Liver (tissue), 9 donors: ENCODE results near the gene MED19. TPM values are rescaled to one million over a fixed set of nuclear protein-coding genes. Genes with fewer than 3 reads are reported as not detected.
"Not testable (repeated sequence)": the region's sequence is repeated elsewhere in the genome, so short reads cannot be mapped to it uniquely, and the experiment has no call there.

ENCODE experiments used
- DNase-seq: peaks from one replicate; pipeline ENCODE4 v3.0.0-alpha.2; 2017; ENCODE audit warnings: low spot score
- H3K27ac ChIP-seq, 2 donors: one replicate each; pipeline ENCODE4 v1.7.0; 2013; ENCODE audit warnings: inconsistent platforms in 2 of 2, low read length in 2 of 2, control low read depth in 1 of 2, low read depth in 1 of 2, mild to moderate bottlenecking in 1 of 2
- H3K27me3 ChIP-seq, 4 donors: one replicate each; pipeline versions ENCODE4 v1.6.1 to v1.7.0; 2013; ENCODE audit warnings: low read length in 3 of 4, inconsistent platforms in 1 of 4, mild to moderate bottlenecking in 1 of 4, moderate library complexity in 1 of 4; ENCODE audit not compliant: control insufficient read depth in 4 of 4, insufficient read depth in 4 of 4
- H3K36me3 ChIP-seq, 4 donors: one replicate each; pipeline versions ENCODE4 v1.6.1 to v1.7.0; 2013; ENCODE audit warnings: low read length in 3 of 4, mild to moderate bottlenecking in 3 of 4, low read depth in 1 of 4, moderate library complexity in 1 of 4; ENCODE audit not compliant: control insufficient read depth in 4 of 4, insufficient read depth in 3 of 4
- H3K4me1 ChIP-seq, 4 donors: one replicate each; pipeline versions ENCODE4 v1.6.1 to v1.7.0; 2013; ENCODE audit warnings: low read length in 3 of 4, mild to moderate bottlenecking in 3 of 4, moderate library complexity in 1 of 4; ENCODE audit not compliant: control insufficient read depth in 4 of 4, insufficient read depth in 4 of 4
- H3K4me3 ChIP-seq, 3 donors: one replicate each; pipeline versions ENCODE4 v1.6.1 to v1.7.0; 2013; ENCODE audit warnings: low read length in 3 of 3, control low read depth in 1 of 3, low read depth in 1 of 3, mild to moderate bottlenecking in 1 of 3
- H3K9ac ChIP-seq, 2 donors: one replicate each; pipeline ENCODE4 v1.7.0; 2013; ENCODE audit warnings: low read length in 2 of 2, mild to moderate bottlenecking in 2 of 2, moderate library complexity in 2 of 2, control low read depth in 1 of 2, low read depth in 1 of 2
- H3K9me3 ChIP-seq, 4 donors: one replicate each; pipeline versions ENCODE4 v1.6.1 to v1.7.0; 2013; ENCODE audit warnings: low read length in 3 of 4; ENCODE audit not compliant: control insufficient read depth in 4 of 4
- EGR1 ChIP-seq, 2 donors: IDR thresholded peaks; 2 replicates each; pipeline ENCODE4 v1.6.1; 2016 to 2018; ENCODE audit warnings: antibody characterized with exemption in 2 of 2, low read depth in 2 of 2
- HNF4A ChIP-seq, 2 donors: conservative IDR thresholded peaks; 2 replicates each; pipeline ENCODE4 v1.6.1; 2016; ENCODE audit warnings: antibody characterized with exemption in 2 of 2, mild to moderate bottlenecking in 2 of 2
- JUND ChIP-seq, 2 donors: IDR thresholded peaks; 2 replicates each; pipeline ENCODE4 v1.6.1; 2016; ENCODE audit warnings: antibody characterized with exemption in 2 of 2
- NR2F2 ChIP-seq: IDR thresholded peaks from 2 replicates; pipeline ENCODE4 v1.6.1; 2016; ENCODE audit warnings: antibody characterized with exemption
- RAD21 ChIP-seq, 2 donors: IDR thresholded peaks; 2 replicates each; pipeline ENCODE4 v1.6.1; 2016; ENCODE audit warnings: antibody characterized with exemption in 2 of 2, mild to moderate bottlenecking in 2 of 2
- REST ChIP-seq: IDR thresholded peaks from 2 replicates; pipeline ENCODE4 v1.6.1; 2016; ENCODE audit warnings: antibody characterized with exemption, mild to moderate bottlenecking
- RXRA ChIP-seq, 2 donors: IDR thresholded peaks; 2 replicates each; pipeline ENCODE4 v1.6.1; 2017 to 2018; ENCODE audit warnings: antibody characterized with exemption in 2 of 2, mild to moderate bottlenecking in 1 of 2
- YY1 ChIP-seq: IDR thresholded peaks from 2 replicates; pipeline ENCODE4 v1.6.1; 2016; ENCODE audit warnings: antibody characterized with exemption, mild to moderate bottlenecking
- ZBTB33 ChIP-seq: IDR thresholded peaks from 2 replicates; pipeline ENCODE4 v1.6.1; 2016; ENCODE audit warnings: antibody characterized with exemption
- WGBS: extraction: QIAGEN DNeasy Blood & Tissue Kit; methylation state at CpG from one replicate; pipeline ENCODE4 v1.1.7; 2013; 5-methylcytosine and 5-hydroxymethylcytosine counted together
- polyA plus RNA-seq, 2 donors: library from polyadenylated mRNA; stranded (reverse) in 1 of 2; unstranded in 1 of 2; fragments of 200-250 nt in 1 of 2; fragments of >200 nt in 1 of 2; fragmentation: Nextera tagmentation in 1 of 2; extraction: Ambion mirVana in 1 of 2; gene quantifications; one replicate each; pipeline versions ENCODE4 v1.2.1 to v1.2.3, GENCODE V29; 2013 to 2015
- total RNA-seq, 2 donors: library from RNA; depleted of rRNA; stranded (reverse); fragments of >200 nt; gene quantifications; one replicate each; pipeline ENCODE4 v1.2.3, GENCODE V29; 2014
- donor health status: healthy.
- donor health status: healthy.
- donor health status: healthy.
- donor health status: healthy.
- donor health status: healthy.

The MED19 gene
- total and polyA plus RNA-seq, 4 donors, result 4.4 to 11.3 (median 6.5) TPM

GRCh38 chr11:57700425-57700824, 11.6 kb downstream of the MED19 start:
- DNase-seq, result no peak
- H3K4me1 ChIP-seq, result no peaks in the 10 kb centered on the region
- H3K9ac ChIP-seq, result no peak overlapping the region
- no peaks in the 10 kb centered on the region for H3K27me3 ChIP-seq
- no peaks in the 10 kb centered on the region for H3K9me3 ChIP-seq
- WGBS, result 82% methylated on average over 3 of the region's 3 CpGs
- H3K4me3 ChIP-seq, result no peak overlapping the region
- no peak overlapping the region for H3K27ac ChIP-seq
- TF ChIP-seq ZBTB33 (no peak), HNF4A (conservative IDR thresholded peaks at IDR 0.05) (no peak)
- peaks cover 21 to 71% (median 47%) of the 10 kb centered on the region in 4 donors for H3K36me3 ChIP-seq

- TF ChIP-seq JUND (IDR thresholded peaks at IDR 0.05) (no peak), NR2F2 (no peak)
- Histone ChIP-seq H3K36me3 (peaks cover 21 to 76% (median 50%) of the 10 kb centered on the region in 4 donors), H3K9me3 (no peaks in the 10 kb centered on the region), H3K27me3 (no peaks in the 10 kb centered on the region), H3K27ac (no peak overlapping the region), H3K9ac (no peak overlapping the region), H3K4me1 (no peaks in the 10 kb centered on the region), H3K4me3 (no peak overlapping the region)
- WGBS, result 92% methylated on average over 10 of the region's 10 CpGs
- DNase-seq, result no peak
Measured at GRCh38 chr11:57699813-57700212, 12.2 kb downstream of the MED19 start.

- Histone ChIP-seq H3K27me3 (no peaks in the 10 kb centered on the region), H3K9ac (no peak overlapping the region), H3K36me3 (peaks cover 24 to 76% (median 50%) of the 10 kb centered on the region in 4 donors), H3K27ac (no peak overlapping the region), H3K4me1 (no peaks in the 10 kb centered on the region), H3K4me3 (no peak overlapping the region), H3K9me3 (no peaks in the 10 kb centered on the region)
- WGBS, result 94% methylated on average over 18 of the region's 18 CpGs
- no peak for DNase-seq
- TF ChIP-seq NR2F2 (no peak), RXRA (IDR thresholded peaks at IDR 0.05) (no peak), RAD21 (IDR thresholded peaks at IDR 0.05) (no peak), YY1 (no peak), JUND (IDR thresholded peaks at IDR 0.05) (no peak), REST (no peak), HNF4A (conservative IDR thresholded peaks at IDR 0.05) (no peak), EGR1 (IDR thresholded peaks at IDR 0.05; ENCODE audit: low read depth in 2 of 2) (no peak), ZBTB33 (no peak)
Measured at GRCh38 chr11:57698843-57699365, 13.1 kb downstream of the MED19 start.

GRCh38 chr11:57690474-57690873, 21.5 kb downstream of the MED19 start:
- not testable (repeated sequence) for H3K4me3 ChIP-seq, H3K9me3 ChIP-seq, H3K4me1 ChIP-seq, H3K27ac ChIP-seq, DNase-seq, H3K9ac ChIP-seq, H3K27me3 ChIP-seq
- WGBS, result 98% methylated on average over 5 of the region's 5 CpGs
- peaks cover 20 to 71% (median 53%) of the 10 kb centered on the region in 4 donors for H3K36me3 ChIP-seq
